WI38 (cell line): ENCODE results near the gene MCCC2.

ENCODE experiments used
- H3K4me3 ChIP-seq: 2 replicates; pipeline ENCODE4 v1.5.1; 2011; ENCODE audit warnings: low read depth, mild to moderate bottlenecking, control low read depth, low read length
- TF ChIP-seq, protein P1 (sequence below): IDR thresholded peaks from 2 replicates; pipeline ENCODE4 v1.5.1; 2012; ENCODE audit warnings: low read depth, mild to moderate bottlenecking, control low read depth, low read length

Gene MCCC2

DNA sequence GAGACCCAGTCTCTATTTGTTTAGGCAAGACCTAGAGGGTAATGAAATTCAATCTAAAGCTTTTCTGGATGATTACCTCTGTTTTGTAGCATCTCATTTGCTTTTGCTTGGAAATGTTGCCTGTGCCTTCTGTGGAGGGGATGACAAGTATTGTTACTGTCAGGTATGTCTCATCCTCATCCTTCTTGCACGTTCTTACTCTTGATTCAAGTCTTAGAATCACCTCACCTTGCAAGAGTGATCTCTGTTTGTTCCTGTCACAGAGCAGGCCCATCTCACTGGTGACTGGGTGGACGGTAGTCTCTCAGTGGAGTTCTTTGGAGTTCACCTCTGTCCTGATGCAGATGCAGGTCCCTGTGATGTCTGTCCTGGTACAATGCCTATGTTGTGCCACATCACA lies 33.5 kb downstream of the MCCC2 start:
- TF ChIP-seq, protein P1, sequence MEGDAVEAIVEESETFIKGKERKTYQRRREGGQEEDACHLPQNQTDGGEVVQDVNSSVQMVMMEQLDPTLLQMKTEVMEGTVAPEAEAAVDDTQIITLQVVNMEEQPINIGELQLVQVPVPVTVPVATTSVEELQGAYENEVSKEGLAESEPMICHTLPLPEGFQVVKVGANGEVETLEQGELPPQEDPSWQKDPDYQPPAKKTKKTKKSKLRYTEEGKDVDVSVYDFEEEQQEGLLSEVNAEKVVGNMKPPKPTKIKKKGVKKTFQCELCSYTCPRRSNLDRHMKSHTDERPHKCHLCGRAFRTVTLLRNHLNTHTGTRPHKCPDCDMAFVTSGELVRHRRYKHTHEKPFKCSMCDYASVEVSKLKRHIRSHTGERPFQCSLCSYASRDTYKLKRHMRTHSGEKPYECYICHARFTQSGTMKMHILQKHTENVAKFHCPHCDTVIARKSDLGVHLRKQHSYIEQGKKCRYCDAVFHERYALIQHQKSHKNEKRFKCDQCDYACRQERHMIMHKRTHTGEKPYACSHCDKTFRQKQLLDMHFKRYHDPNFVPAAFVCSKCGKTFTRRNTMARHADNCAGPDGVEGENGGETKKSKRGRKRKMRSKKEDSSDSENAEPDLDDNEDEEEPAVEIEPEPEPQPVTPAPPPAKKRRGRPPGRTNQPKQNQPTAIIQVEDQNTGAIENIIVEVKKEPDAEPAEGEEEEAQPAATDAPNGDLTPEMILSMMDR, result no peak
- H3K4me3 ChIP-seq, result no peak overlapping the region

DNA sequence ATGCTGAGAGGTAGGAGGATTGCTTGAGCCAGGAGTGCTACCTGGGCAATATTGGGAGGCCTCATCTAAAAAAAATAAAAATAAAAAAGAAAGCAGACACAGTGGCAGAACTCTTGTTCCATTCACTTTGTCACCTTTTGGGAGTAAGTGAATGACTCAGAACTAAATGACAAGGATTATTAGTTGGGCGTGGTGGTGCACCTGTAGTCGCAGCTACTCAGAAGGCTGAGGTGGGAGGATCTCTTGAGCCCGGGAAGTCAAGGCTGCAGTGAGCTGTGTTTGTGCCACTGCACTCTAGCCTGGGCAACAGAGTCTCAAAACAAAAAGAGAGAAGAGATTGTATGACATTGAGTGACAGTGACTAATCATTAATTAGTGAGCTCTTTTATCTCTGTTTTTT lies 34.1 kb downstream of the MCCC2 start:
- TF ChIP-seq, protein P1, result no peak
- H3K4me3 ChIP-seq, result no peak overlapping the region

DNA sequence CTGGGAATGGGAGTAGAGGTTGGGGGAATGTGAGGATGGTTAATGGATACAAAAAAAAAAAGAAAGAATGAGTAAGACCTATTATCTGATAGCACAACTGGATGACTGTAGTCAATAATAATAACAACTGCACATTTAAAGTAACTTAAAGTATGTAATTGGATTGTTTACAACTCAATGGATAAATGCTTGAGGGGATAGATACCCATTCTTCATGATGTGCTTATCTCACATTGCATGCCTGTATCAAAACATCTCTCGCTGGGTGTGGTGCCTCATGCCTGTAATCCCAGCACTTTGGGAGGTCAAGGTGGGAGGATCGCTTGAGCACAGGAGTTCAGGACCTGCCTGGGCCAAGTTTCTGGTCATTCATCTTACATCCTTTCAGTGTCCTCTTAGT lies 34.6 kb downstream of the MCCC2 start:
- TF ChIP-seq, protein P1, result no peak
- H3K4me3 ChIP-seq, result no peak overlapping the region

DNA sequence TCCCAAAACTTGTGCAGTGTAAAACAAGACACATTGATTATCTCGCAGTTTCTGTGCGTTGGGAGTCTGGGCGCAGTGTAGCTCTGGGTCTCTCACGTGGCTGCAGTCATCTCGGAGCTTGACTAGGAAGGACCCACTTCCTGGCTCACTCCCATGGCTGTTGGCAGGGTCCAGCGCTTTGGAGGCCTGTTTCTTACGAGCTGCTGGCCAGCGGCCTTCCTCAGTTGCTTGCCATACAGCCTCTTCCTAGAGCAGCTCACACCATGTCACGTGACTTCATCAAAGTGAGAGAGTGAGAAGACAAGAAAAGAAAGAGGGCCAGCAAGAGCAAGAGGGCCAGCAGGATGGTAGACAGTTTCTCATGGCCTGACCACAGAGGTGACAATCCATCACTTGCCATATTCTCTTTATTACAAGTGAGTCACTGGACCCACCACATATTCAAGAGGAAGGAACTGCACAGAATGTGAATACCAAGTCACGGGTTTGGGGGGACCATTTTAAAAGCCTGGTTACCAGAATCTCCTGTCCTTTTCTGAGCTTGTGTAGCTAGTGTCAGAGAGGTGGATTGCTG lies 36.2 kb downstream of the MCCC2 start:
- TF ChIP-seq, protein P1, result no peak
- H3K4me3 ChIP-seq, result no peak overlapping the region

DNA sequence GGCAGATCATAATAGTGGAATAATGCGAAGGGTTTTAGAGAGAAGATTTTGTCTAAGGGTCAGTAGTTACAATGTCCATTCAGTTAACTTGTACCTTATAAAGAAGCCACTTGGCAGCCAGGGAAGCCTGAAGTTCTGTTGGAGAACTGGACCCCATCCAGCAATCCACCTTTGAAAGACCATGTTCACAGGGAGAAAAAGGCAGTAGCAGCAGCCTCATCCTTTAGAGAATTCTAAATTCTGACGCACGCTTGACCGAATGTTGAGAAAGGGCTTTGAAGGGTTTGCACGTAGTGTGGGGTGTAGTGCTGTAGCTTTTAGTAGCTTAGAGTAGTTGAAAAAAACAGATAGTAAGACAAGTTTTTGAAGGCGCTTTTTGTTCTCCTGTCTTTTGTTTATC lies 42.8 kb downstream of the MCCC2 start:
- no peak overlapping the region for H3K4me3 ChIP-seq
- TF ChIP-seq, protein P1, result no peak

DNA sequence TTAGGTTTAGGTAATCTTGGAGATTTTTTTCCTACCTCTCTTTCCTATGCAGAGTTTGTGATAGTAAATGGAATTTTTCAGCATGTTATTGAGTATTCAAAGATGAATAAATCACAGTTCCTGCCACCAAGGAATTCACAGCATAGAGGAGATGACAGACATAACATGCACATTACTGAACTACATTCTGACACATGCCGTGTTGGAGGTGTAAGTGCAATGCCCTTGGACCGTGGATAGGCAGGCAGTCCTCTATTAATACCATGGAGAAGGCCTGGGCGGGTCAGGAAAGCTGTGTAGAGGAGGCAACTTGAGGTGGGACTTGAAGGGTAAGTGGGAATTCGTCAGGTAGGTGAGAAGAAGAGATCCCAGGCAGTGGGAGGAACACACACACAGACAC lies 43.9 kb downstream of the MCCC2 start:
- H3K4me3 ChIP-seq, result no peak overlapping the region
- TF ChIP-seq, protein P1, result no peak

DNA sequence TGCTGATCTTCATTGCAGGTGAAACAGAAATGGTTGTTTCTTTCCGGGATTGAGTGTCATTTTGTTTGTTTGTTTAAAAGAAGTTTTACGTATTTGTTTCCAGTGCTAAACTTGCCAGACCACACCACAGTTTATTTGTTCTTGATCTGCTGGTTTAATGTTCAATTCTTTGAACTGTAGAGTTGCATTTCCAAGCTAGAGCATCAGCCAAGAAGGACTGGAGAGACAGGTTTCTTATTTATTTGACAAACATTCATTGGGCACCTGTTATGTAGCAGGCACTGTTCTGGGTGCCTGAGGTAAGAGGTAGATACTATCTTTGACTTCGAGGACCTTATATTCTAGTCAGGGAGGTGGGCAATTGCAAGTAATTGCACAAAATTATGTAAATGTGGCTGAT lies 45.0 kb downstream of the MCCC2 start:
- TF ChIP-seq, protein P1, result no peak
- H3K4me3 ChIP-seq, result no peak overlapping the region
